Adrenal gland (tissue), 5 donors: ENCODE results near the gene ATP5PD.

Source experiments
- CTCF ChIP-seq, 6 experiments: fragments of 450-650 bp in 4 of 6; fragments of 200-600 bp in 2 of 6; sonication (generic) in 1 of 6; IDR thresholded peaks; 1 replicate in 5 of 6; 2 replicates in 1 of 6; pipeline versions ENCODE4 v1.5.1 to v1.8.0; 2016 to 2021; ENCODE audit warnings: antibody characterized with exemption in 6 of 6, mild to moderate bottlenecking in 2 of 6, moderate library complexity in 1 of 6
- POLR2A ChIP-seq, 2 donors: fragments of 450-650 bp; IDR thresholded peaks; one replicate each; pipeline ENCODE4 v1.6.1; 2017; ENCODE audit warnings: antibody characterized with exemption in 2 of 2, mild to moderate bottlenecking in 2 of 2, moderate library complexity in 1 of 2
- donor health status: DM: no; HTN: no; CAD: no.

GRCh38 chr17:75041656-75042280 is 5.0 kb downstream of the ATP5PD start:
- TF ChIP-seq CTCF (IDR thresholded peaks at IDR 0.05) (no peak), POLR2A (IDR thresholded peaks at IDR 0.05) (no peak)
